ENCODE measurements around the gene PDPK1.

- no peak for TF ChIP-seq CTCF (conservative IDR thresholded peaks at IDR 0.05; ENCODE audit: low read length)
- no peak for TF ChIP-seq EZH2phosphoT487 (IDR thresholded peaks at IDR 0.05; ENCODE audit: borderline replicate concordance, low read depth, low read length)
Measured at GRCh38 chr16:2489581-2489980, 48.2 kb upstream of the PDPK1 start.

Data from OCI-LY7 (cell line).